AG04449 (cell line): Measurements from ENCODE around the gene HES4.
A peak's percentile ranks its signal among the peaks of the same experiment; 100 is the strongest.

Experiments used
- CTCF ChIA-PET: fragments of 350-600 bp; formaldehyde crosslinking; extraction: SDS; loops from one replicate; lab custom pipeline; 2021; ENCODE audit warnings: antibody characterized with exemption; lab: Yijun Ruan, JAX
- POLR2A ChIA-PET: fragments of 400-600, 350-600 bp; formaldehyde crosslinking; extraction: SDS; loops from one replicate; lab custom pipeline; 2020; ENCODE audit warnings: antibody characterized with exemption, inconsistent platforms; lab: Yijun Ruan, JAX
- DNase-seq: peaks from one replicate; pipeline ENCODE4 v3.0.0-alpha.2; 2010; ENCODE audit warnings: low read depth, low spot score
- H3K4me3 ChIP-seq: 2 replicates; pipeline ENCODE4 v1.5.1; 2011; ENCODE audit warnings: low read depth, mild to moderate bottlenecking, control low read depth, low read length
- CTCF ChIP-seq: IDR thresholded peaks from one replicate; pipeline ENCODE4 v1.5.1; 2011; ENCODE audit warnings: mild to moderate bottlenecking, moderate library complexity, low read length, control low read depth, inconsistent platforms; ENCODE audit not compliant: insufficient read depth; ENCODE audit errors: missing control alignments

The HES4 gene

DNA sequence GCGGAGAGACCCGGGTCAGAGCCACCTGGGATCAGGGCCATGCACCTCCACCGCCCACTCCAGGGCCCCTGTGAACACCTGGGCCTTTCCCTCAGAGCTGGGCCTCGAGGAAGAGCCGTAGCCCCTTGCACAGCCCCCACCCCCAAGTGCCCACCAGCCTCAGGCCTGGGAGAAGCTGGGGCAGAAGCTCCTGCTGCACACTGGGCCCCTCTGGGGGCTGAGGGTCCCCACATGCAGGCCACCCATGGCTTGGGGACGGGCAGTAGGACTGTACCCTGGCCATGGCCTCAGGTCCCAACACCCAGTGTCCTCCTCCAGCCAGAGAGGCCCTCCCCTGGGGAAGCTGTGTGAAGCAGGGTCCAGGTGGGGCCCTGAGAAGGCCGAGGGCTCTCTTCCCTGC lies 47.3 kb downstream of the HES4 start:
- ChIA-PET POLR2A (interaction anchor here (1.0 kb wide), 1 partner anchor 10 kb away, joined by 4 read pairs; no protein-coding TSS in a partner anchor), CTCF (interaction anchor here (1.1 to 2.2 kb wide), 4 partner anchors 12 to 49 kb away, joined by 3 to 9 read pairs (median 6); no protein-coding TSS in a partner anchor)
- H3K4me3 ChIP-seq, result no peak overlapping the region
- no peak for DNase-seq
- no peak for TF ChIP-seq CTCF

GRCh38 chr1:952201-952600 lies 47.7 kb downstream of the HES4 start:
- CTCF ChIA-PET, result interaction anchor here (1.1 to 2.2 kb wide), 4 partner anchors 11 to 49 kb away, joined by 3 to 9 read pairs (median 6); no protein-coding TSS in a partner anchor
- no peak for DNase-seq
- TF ChIP-seq CTCF, result no peak
- no peak overlapping the region for H3K4me3 ChIP-seq
- POLR2A ChIA-PET, result interaction anchor here (1.0 kb wide), 1 partner anchor 9 kb away, joined by 4 read pairs; no protein-coding TSS in a partner anchor

GRCh38 chr1:951364-951763 lies 48.5 kb downstream of the HES4 start:
- TF ChIP-seq CTCF, result peak; percentile 48
- H3K4me3 ChIP-seq, result no peak overlapping the region
- ChIA-PET CTCF (interaction anchor here (1.5 to 2.2 kb wide), 3 partner anchors 11 to 48 kb away, joined by 6 to 9 read pairs (median 7); no protein-coding TSS in a partner anchor), POLR2A (no interaction called here)
- no peak for DNase-seq

- ChIA-PET POLR2A (no interaction called here), CTCF (no interaction called here)
- no peak overlapping the region for H3K4me3 ChIP-seq
- TF ChIP-seq CTCF, result no peak
- no peak for DNase-seq
These were observed 49.0 kb downstream of the HES4 start for GRCh38 chr1:950881-951280.

DNA sequence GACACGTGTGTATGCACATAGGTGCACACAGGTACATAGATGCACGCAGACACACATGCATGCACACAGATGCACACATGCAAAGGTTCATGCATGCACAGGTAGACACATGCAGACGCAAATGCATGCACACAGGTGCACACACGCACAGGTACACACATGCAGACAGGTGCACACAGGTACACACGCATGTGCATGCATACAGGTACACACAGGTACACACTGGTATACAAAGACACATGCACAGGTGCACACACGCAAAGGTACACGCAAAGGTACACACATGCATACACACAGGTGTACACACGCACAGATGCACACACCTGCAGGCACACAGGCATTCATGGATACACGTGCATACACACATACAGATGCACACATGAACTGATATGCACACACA lies 49.6 kb downstream of the HES4 start:
- no peak for DNase-seq
- no peak for TF ChIP-seq CTCF
- ChIA-PET POLR2A (no interaction called here), CTCF (interaction anchor here (1.0 kb wide), 1 partner anchor 34 kb away, joined by 3 read pairs; no protein-coding TSS in a partner anchor)
- H3K4me3 ChIP-seq, result no peak overlapping the region
